Stimulated activated CD8-positive, alpha-beta memory T cell treated with anti-CD3 and anti-CD28 coated beads, Interleukin-15, amount 100 ng/mL, for 48 hours (primary cell): ENCODE results near the gene PHETA2.
"Not testable (repeated sequence)": the region's sequence is repeated elsewhere in the genome, so short reads cannot be mapped to it uniquely, and the experiment has no call there.

ENCODE experiments used
- DNase-seq, 2 donors: peaks; one replicate each; pipeline ENCODE4 v3.0.0-alpha.2; 2020; ENCODE audit warnings: low read depth in 2 of 2

PHETA2 gene

GRCh38 chr22:42069801-42070516, 4.1 kb upstream of the PHETA2 start:
- no peak for DNase-seq

- DNase-seq = peak; percentile 86 to 91
Measured at GRCh38 chr22:42070517-42071422, 3.3 kb upstream of the PHETA2 start, which contains the start of gene NAGA. Gene NAGA (minus strand): TSS chr22:42070812. CDS start chr22:42070297, 515 bp downstream.

GRCh38 chr22:42071508-42071907, 2.5 kb upstream of the PHETA2 start:
- not testable (repeated sequence) for DNase-seq

- no peak for DNase-seq
Measured at GRCh38 chr22:42072606-42073330, 1.3 kb upstream of the PHETA2 start.

GRCh38 chr22:42073621-42074041, 417 bp upstream of the PHETA2 start:
- no peak for DNase-seq

- DNase-seq = no peak
Measured at GRCh38 chr22:42074846-42075676, 1.0 kb downstream of the PHETA2 start.

- no peak for DNase-seq
Measured at GRCh38 chr22:42076764-42077485, 2.9 kb downstream of the PHETA2 start.

- DNase-seq = no peak
Measured at GRCh38 chr22:42077486-42078125, 3.6 kb downstream of the PHETA2 start.

GRCh38 chr22:42078469-42079318, 4.6 kb downstream of the PHETA2 start:
- no peak for DNase-seq

- peak; percentile 97 for DNase-seq
Measured at GRCh38 chr22:42079319-42080251, 5.5 kb downstream of the PHETA2 start, which contains the start of gene SMDT1. Gene SMDT1 (plus strand): TSS chr22:42079700. CDS start chr22:42079769, 69 bp downstream.

- DNase-seq = no peak
Measured at GRCh38 chr22:42080287-42080686, 6.2 kb downstream of the PHETA2 start.

GRCh38 chr22:42083119-42083518, 9.1 kb downstream of the PHETA2 start:
- no peak for DNase-seq

- DNase-seq = no peak
Measured at GRCh38 chr22:42084874-42085273, 10.8 kb downstream of the PHETA2 start.

- DNase-seq = no peak
Measured at GRCh38 chr22:42086051-42086450, 12.0 kb downstream of the PHETA2 start.

GRCh38 chr22:42090596-42091454, 16.8 kb downstream of the PHETA2 start, which contains the start of gene NDUFA6:
Gene NDUFA6 (minus strand): TSS chr22:42090772. CDS start chr22:42090744, 28 bp downstream.
- peak; percentile 98 for DNase-seq

GRCh38 chr22:42091455-42091782, 17.4 kb downstream of the PHETA2 start:
- DNase-seq = no peak

GRCh38 chr22:42101199-42101598, 27.2 kb downstream of the PHETA2 start:
- no peak for DNase-seq
